Right atrium auricular region (tissue), 2 donors: Measurements from ENCODE around the gene SLC39A7. TPM values are rescaled to one million over a fixed set of nuclear protein-coding genes. Genes with fewer than 3 reads are reported as not detected.

Source experiments
- DNase-seq: peaks from one replicate; pipeline ENCODE4 v3.0.0-alpha.2; 2019; ENCODE audit warnings: low spot score
- H3K27ac ChIP-seq, 2 donors: fragments of 200-600 bp; sonication (generic); 1 replicate in 1 of 2; 2 replicates in 1 of 2; pipeline ENCODE4 v1.5.1; 2016 to 2019
- H3K27me3 ChIP-seq, 2 donors: fragments of 200-600 bp; sonication (generic); one replicate each; pipeline versions ENCODE4 v1.5.1 to v1.6.0; 2017 to 2019
- H3K36me3 ChIP-seq: fragments of 200-600 bp; sonication (generic); one replicate; pipeline ENCODE4 v1.5.1; 2016
- H3K4me1 ChIP-seq, 2 donors: fragments of 200-600 bp; sonication (generic); one replicate each; pipeline versions ENCODE4 v1.5.1 to v1.6.0; 2017 to 2019
- H3K4me3 ChIP-seq, 2 donors: fragments of 200-600 bp; sonication (generic); 1 replicate in 1 of 2; 2 replicates in 1 of 2; pipeline ENCODE4 v1.5.1; 2017 to 2019; ENCODE audit warnings: mild to moderate bottlenecking in 1 of 2, moderate library complexity in 1 of 2
- H3K9me3 ChIP-seq, 2 donors: fragments of 200-600 bp; sonication (generic); one replicate each; pipeline ENCODE4 v1.5.1; 2019
- CTCF ChIP-seq, 2 donors: fragments of 200-600 bp; sonication (generic); IDR thresholded peaks; one replicate each; pipeline ENCODE4 v1.5.1; 2019; ENCODE audit warnings: antibody characterized with exemption in 2 of 2
- total RNA-seq, 2 donors: library from RNA; depleted of rRNA; stranded (reverse); fragments of >200 nt; gene quantifications; one replicate each; pipeline ENCODE4 v1.1.0, GENCODE V29; 2016

The SLC39A7 gene
- total RNA-seq, 2 donors from 2014 or later, result 67.0 to 70.0 TPM

- Histone ChIP-seq H3K9me3 (no peaks in the 10 kb centered on the region), H3K4me3 (no peak overlapping the region), H3K27ac (no peak overlapping the region), H3K27me3 (no peaks in the 10 kb centered on the region), H3K4me1 (no peaks in the 10 kb centered on the region), H3K36me3 (no peaks in the 10 kb centered on the region)
- DNase-seq, result no peak
- no peak for TF ChIP-seq CTCF (IDR thresholded peaks at IDR 0.05)
These were observed 32.4 kb upstream of the SLC39A7 start for GRCh38 chr6:33168284-33168601.

GRCh38 chr6:33168639-33169038, 32.0 kb upstream of the SLC39A7 start:
- no peaks in the 10 kb centered on the region for H3K4me1 ChIP-seq
- H3K9me3 ChIP-seq, result no peaks in the 10 kb centered on the region
- DNase-seq, result no peak
- no peaks in the 10 kb centered on the region for H3K36me3 ChIP-seq
- H3K27me3 ChIP-seq, result no peaks in the 10 kb centered on the region
- no peak for TF ChIP-seq CTCF (IDR thresholded peaks at IDR 0.05)
- no peak overlapping the region for H3K4me3 ChIP-seq
- no peak overlapping the region for H3K27ac ChIP-seq

GRCh38 chr6:33169291-33170175, 31.1 kb upstream of the SLC39A7 start:
- no peak for DNase-seq
- H3K36me3 ChIP-seq, result no peaks in the 10 kb centered on the region
- no peak for TF ChIP-seq CTCF (IDR thresholded peaks at IDR 0.05)

GRCh38 chr6:33170176-33171015, 30.3 kb upstream of the SLC39A7 start:
- no peaks in the 10 kb centered on the region for H3K4me1 ChIP-seq
- no peak overlapping the region for H3K4me3 ChIP-seq
- DNase-seq, result no peak
- no peak for TF ChIP-seq CTCF (IDR thresholded peaks at IDR 0.05)
- no peaks in the 10 kb centered on the region for H3K9me3 ChIP-seq
- H3K36me3 ChIP-seq, result no peaks in the 10 kb centered on the region
- H3K27me3 ChIP-seq, result no peaks in the 10 kb centered on the region
- H3K27ac ChIP-seq, result no peak overlapping the region

More at GRCh38 chr6:33169291-33170175, 31.1 kb upstream of the SLC39A7 start:
- no peak overlapping the region for H3K4me3 ChIP-seq
- no peaks in the 10 kb centered on the region for H3K27me3 ChIP-seq
- H3K9me3 ChIP-seq, result no peaks in the 10 kb centered on the region
- H3K27ac ChIP-seq, result no peak overlapping the region
- no peaks in the 10 kb centered on the region for H3K4me1 ChIP-seq

GRCh38 chr6:33171016-33171879, 29.4 kb upstream of the SLC39A7 start:
- no peak for DNase-seq
- Histone ChIP-seq H3K27ac (no peak overlapping the region), H3K36me3 (no peaks in the 10 kb centered on the region), H3K4me1 (no peaks in the 10 kb centered on the region), H3K27me3 (no peaks in the 10 kb centered on the region), H3K4me3 (no peak overlapping the region), H3K9me3 (no peaks in the 10 kb centered on the region)
- no peak for TF ChIP-seq CTCF (IDR thresholded peaks at IDR 0.05)
